Effector CD4-positive, alpha-beta T cell (primary cell): ENCODE measurements around the gene FARSB.
"Not testable (repeated sequence)": the region's sequence is repeated elsewhere in the genome, so short reads cannot be mapped to it uniquely, and the experiment has no call there.

Experiments
- DNase-seq: peaks from one replicate; pipeline ENCODE4 v3.0.0-alpha.2; 2020

Gene FARSB

DNA sequence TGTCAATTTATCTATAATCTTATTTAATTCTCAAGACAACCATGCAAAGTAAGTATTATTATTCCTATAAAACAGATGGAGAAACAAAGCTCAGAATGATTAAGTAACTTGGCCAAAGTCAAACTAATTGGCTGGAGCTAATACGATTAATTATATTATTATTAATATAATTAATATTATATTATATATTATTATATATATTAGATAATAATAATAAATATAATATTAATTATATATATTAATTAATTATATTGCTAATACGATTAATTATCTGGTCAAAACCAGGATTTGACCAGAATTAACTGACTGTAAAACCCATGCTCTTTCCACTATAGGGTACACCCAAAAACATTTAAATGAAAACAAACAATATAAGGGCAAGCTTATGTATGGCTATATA, 52.4 kb downstream of the FARSB start:
- DNase-seq: no peak

DNA sequence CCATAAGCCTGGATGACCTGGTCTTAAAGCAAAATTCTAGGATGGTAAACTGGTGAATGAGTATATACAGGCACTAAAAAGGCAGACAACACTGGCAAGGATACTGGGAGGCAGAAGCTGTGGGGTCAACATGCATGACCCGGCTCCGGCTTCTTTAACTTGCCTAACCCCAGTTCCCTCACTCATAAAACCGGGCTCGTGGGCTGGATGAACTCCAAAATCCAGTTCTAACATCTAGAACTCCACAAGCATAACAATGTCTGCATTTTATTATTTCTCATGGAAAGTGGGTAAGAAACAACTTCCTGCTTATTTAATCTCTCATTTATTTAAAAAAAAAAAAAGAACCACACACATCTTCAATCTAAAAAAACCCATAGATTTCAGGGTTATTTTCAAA, 57.3 kb downstream of the FARSB start:
- DNase-seq: no peak

DNA sequence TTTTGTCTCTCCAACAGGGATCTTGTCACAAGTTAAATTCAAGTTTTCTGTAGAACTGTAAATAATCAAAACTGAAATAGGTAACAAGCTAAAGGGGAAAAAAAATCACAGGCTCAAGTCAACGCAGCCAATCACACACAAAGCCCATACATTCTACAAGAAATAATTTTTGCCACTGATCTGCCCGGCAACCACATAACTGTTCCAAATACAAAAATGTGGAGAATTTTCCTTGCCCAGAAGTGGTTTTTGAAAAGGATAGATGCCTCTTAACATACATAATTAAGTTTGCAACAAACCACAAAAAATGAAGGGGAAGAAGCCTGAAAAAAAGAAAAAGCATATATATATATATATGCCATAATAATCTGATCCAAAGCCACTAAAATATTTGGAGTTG, 60.3 kb downstream of the FARSB start:
- DNase-seq: no peak

DNA sequence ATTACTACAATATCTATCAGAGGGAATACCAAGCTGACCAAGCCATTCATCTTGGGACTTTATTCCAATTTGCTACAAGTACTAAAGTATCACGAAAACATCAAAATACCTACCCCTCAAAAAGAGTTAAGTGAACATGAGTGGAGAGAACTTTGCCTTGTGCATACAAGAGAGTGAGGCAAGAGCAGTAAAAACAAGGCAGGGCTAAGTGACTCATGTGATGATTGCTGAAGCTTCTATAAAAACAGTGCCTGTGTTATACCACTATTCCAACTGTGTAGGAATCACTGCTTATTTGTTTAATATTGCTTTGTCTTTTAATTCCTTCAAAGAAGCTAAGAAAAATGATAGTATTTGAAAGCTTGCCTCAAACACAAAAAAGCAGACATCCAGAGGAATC, 61.2 kb downstream of the FARSB start:
- no peak for DNase-seq

DNA sequence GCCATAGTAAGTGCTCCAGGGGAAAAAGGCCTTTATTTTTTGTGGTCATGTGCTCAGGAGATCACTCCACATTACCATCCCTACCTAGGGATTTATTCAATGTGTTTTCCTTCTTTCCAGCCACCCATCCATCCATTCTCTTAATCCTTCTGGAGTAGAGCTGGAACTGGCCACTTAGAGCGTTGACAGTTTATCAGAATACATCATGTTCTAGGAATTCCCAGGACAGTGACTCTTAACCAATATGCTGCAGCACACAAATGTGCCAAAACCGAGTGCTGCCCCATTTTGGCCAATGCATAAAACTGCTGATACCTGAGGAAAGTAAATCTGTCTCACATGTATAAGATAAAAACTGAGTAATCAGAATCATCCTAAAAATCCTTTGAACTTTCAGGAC, 63.7 kb downstream of the FARSB start:
- DNase-seq: no peak

DNA sequence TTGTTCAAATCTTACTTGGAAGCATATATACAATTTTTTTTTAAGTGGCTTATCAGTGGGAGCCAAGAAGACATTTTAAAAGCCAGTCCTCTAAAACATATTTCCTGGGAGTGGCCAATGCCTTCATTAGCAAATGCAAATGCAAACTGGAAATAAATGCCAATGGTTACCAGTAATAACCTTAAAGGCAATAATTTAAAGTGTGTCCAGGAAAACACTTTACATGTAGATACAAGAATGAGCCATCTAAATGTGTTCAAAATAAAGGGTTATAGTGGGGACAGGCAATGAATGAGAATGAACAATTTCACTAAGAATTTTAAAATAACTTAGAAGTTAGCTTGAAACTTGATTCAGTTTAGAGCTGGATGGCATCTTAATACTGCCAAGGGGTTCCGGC, 64.2 kb downstream of the FARSB start:
- no peak for DNase-seq

DNA sequence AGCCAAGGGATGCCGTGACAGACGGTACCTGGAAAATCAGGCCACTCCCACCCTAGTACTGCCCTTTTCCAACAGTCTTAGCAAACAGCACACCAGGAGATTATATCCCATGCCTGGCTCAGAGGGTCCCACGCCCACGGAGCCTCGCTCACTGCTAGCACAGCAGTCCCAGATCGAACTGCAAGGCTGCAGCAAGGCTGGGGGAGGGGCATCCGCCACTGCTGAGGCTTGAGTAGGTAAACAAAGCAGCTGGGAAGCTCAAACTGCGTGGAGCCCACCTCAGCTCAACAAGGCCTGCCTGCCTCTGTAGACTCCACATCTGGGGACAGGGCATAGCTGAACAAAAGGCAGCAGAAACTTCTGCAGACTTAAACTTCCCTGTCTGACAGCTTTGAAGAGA, 71.3 kb downstream of the FARSB start:
- not testable (repeated sequence) for DNase-seq

DNA sequence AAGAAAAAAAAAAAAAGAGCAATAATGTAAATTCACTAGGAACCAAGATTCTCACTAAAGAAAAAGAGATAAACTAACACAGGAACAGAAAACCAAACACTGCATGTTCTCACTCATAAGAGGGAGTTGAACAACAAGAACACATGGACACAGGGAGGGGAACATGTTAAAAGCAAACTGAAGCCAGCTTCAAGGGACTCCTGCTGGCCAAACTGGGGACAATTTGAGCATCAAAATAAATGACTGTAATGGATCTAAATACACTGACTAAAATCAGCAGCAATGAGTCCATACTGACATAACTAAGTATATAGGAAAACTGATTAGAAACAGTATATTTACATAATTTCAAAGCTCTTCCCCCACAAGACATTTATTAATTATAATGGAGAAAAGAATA, 73.0 kb downstream of the FARSB start:
- no peak for DNase-seq

DNA sequence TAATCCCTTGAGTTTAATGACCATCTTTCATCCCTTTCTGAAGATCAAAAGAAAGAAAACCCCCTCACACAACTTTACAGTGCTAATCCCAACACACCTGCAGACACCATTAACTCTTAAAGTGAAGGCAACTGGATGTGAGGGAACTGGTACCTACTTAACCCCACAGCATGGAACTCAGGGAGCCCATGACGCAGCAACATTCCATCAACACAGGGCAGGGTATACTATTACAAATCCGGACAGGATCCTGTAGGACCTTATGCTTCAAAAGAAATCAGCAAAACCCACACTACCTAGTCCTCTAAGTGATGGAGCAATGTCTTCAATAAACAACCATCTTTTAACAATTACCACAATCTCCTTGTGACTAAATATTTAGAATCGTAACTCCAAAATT, 78.6 kb downstream of the FARSB start:
- DNase-seq: no peak

DNA sequence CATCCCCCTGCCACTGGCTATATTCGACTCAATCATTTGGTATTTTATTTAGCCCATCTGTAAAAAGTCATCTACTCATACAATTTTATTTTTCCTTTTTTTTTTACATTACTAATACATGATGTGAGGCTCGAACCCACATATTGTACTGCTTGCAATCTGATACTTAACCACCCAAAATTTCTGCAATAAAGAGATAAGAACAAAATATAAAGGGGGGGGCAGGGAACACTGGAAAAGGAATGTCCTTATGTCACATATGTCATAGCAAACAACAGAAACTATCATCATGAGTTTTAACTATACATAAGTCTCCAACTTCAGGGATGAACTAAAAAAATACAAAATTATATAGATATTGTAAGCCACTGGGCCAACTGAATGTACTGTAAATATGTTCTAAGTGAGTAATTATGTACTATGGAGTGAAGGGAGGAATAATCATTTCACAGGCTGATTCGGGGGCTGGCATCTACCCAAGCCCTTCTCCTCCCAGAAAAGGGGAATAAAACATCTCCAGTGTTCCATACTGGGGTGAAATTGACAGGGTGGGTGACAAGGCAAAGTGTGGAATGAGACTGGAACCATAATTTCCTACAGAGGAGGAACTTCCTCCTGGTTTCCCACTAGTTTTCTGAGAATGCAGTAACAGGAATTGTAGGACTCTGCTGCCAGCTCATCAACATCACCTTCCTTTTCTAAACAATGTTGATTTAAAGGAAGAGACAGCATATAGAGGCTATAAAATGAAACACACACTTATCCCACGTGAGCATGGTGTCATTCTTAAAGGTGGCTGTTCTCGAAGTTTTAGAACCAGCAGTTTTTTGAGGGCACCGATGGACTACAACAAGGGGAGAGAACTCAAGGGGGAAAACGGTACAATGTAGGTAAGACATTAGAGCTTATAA, 79.5 kb downstream of the FARSB start:
- DNase-seq: no peak

DNA sequence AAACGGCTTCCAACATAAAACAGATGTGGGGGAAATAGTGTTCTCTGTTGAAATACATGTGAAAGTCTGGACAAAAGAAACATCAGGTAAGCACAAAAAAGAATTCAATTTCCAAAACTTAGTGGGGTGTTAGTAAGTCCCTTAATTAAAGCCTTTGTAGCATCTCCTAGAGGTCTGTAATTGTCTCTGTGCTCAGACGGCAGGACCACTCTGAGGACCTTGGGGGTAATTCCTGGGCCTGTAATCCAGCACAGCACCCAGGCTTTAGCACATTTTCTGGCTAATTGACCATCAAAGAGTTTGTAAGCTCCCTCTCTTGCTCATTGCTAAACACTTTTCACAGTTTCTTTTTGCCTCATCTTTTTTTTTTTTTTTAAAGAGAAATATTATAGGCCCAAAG, 80.3 kb downstream of the FARSB start:
- DNase-seq: no peak

DNA sequence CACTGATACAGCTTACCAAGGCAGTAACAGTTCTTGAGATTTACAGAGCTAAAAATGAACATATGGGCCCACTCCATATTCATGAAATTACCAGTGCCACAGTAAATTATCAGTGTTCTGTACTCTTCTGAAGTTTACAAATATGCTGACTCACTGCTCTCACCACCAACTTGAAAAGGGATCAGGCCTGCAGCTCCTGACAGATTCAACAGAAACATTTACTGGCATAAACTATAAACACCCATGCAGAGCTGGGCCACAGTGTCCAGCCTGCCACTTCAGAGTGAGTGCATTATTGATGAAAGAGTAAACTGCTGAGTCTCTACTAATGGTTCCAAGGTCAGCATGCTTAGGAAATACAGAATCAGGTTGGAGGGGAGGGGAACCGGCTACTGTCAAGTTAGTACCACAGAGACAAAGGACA, 83.1 kb downstream of the FARSB start:
- no peak for DNase-seq

DNA sequence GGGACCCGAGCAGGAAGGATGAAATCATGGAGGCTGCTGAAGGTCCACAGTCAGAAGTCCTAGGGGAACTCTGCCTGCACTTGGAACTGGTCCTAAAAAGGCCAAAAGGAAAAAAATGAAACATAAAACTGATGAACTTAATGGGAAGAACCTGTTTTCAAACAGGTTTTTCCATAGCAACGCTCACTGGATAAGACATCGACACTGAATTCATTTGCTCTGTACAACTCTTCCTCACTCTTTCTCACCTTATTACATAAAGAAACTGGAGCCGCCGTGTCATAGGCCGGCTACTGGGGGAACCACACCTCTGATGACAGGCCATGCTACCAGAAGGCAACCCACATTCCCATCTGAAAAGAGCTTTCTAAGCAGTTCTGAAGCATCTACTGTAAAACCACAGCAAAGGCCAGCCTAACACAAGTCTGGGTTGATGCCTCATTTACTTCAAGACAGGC, 83.6 kb downstream of the FARSB start:
- DNase-seq: no peak

DNA sequence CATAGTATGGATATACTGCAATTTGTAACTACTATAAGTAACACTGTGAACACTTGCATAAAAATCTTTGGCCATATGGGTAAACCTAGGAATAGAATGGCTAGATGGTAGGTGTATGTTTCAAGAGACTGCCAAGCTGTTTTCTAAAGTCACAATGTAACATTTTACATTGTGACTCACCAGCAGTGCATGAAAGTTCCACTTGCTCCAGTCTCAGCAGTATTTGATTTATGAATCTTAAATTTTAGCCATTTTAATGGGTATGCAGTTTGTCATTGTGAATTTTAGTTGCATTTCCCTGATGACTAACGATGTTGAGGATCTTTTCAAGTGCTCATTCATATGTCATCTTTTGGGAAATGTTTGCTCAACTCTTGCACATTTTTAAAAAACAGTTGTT, 86.1 kb downstream of the FARSB start:
- DNase-seq: no peak

DNA sequence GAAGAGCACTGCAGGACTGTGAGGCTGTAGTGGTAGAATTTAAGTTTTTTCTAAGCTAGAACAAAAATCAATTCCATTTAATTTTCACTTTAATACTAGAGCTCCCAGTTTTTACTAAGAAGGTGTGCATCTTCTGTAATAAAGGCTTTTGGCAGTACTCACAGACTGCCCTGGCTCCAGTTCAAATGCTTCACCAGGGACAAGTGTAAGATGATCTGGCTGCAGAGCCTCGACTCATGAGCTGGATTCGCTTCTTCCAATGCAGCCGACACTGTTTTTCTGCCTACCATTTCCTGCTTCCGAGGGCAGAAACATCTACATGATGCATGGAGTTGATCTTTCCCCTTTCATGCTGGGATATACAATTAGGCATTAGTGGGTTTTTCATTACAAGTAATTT, 87.0 kb downstream of the FARSB start:
- no peak for DNase-seq

DNA sequence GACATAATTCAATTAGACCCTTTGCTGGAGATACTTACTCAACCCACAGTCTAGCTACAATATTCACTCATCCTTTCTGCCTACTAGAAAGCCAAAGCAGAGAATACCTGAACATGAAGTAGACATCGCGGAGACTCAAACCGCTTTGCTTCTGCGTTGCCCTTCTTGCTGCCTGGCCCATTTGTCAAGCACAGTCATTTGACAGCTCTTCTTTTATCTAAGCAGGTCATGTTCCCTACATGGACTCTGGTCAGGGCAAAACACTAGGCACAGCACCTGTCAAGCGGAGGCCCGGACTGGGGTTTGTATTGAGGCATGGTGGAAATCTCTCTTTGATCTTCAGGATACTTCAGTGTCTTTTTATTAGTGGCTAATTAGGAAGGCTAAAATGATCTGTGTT, 89.7 kb downstream of the FARSB start:
- DNase-seq: no peak

DNA sequence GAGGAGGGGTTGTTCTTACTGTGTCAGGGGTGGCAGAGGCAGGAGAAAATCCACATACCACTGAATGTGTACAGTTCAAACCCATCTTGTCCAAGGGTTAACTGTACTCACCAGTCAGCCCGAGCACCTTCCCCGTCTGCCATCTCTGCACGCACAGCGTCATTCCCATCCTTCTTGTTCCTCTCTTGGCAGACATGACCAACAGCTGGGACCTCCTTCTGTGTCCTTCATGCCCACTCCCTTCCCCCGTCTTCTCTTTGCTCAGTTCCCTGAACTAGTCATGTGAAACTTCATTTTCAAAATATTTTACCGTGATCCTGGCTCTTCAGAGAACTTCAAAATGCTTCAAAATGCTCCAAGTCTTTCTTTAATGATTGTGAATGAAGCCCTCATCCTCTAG, 92.0 kb downstream of the FARSB start:
- DNase-seq: no peak

DNA sequence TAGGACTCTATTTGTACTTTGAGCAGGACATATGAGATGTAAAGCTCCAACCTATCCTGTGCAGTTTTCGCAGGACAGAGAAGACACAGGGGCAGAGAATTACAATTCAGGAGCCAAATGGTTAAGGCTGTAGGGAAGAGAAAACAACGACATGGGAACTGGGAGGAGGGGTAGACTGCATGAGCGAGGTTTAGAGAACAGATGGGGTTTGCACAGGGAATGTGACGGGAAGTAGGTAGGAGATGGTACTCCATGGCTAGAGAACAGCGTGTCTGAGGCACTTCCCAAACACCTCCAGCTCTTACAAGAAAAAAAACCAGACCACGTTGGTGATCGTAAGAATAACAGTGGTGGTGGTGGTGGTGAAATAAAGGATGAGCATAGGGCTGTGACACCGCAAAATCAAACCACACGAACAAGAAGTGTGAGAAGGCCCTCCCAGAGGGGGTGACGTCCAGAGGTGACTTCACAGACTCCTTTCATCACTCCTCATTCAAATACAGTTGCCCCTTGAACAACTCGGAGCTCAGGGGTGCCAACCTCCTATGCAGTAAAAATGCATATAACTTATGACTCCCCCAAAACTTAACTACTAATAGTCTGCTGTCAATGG, 92.7 kb downstream of the FARSB start:
- no peak for DNase-seq

DNA sequence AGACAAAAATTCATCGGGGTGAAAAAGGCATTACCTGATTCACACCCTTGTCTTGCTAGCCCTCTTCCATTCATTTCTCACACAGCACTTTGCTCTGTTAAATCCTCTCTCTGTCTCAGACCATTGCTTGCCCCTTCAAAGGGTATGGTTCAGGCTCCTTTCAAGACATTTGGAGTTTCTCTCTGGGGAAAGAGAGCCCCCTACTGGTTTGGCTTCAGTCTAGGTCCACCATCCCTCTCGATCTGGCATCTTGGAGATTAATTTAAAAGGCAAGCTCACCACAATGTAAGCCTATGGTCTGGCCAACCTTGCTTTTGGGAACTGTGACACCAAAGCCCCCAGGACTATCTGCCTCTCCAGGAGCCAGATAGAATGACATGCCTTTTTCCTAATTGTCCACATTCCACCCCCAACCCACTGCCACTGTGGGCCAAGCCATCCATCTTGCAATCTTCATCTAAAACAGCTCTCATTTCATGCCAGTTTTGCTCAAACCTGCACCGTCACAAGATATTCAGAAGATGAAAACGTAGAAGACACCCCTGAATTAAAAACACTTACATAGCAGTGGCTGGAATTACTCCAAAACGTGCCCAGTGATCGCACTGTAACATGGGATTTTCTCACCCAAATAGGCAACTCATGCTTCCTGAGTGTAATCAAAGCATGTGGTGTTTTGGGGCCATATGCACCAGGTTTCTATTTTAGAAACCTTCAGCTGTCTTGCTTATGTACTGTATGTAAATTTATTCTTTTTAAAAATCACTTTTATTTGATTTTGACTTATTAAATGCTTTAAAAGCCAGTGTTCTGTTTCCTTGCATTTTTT, 93.9 kb downstream of the FARSB start:
- peak; percentile 20 for DNase-seq

DNA sequence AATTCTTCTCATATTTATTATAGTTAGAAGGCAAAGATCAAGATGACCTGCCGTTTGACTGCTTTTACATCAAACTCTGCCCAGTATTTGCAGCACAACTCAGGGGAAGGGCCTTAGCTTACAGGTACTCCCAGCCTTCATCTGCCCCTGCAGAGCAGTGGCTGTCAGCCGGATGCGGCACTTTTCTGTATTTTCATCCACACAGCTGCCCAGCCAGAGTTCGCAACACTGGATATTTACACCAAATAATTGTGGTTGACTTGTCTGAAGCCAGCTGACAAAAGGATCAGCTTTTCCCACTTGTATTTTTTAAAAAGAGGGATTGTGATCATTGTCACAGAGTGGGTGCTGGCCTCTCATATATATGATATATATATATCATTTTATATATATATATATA, 94.7 kb downstream of the FARSB start:
- no peak for DNase-seq

DNA sequence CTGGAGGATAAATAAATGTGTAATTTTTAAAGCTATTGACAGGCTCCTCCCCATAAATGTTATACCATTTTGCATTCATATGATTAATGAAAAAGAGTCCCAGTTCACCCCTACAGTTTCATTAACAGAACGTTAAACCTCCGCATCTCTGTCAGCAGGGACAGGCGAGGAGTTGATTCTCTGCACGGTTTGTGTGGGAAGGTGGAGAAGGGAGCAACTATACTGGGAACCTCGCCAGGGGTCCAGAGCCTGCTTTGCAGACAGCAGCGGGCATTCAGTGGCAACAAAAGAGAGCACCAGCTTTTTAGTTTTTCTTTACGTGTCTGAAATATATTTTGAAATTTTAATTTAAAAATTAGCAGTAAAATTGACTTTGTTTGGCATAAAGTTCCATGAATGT, 101.4 kb downstream of the FARSB start:
- DNase-seq: no peak

DNA sequence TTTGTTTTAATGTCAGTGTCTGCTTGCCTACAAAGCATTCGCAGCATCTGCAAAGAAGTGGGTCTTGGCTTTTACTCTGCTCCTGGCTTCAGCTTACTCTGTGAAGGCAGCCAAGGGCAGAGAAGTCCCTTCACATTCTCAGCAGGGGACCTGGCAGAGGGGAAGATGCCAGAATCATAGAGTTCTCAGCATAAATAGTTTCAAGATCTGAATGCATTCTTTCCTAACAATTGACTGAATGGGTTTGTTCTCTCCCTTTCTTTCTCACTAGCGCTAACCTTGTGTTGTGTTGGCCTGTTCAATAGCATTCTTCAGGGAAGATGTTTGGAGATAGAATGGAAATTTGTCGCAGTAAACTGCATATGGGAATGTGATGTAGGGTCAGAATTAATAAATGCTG, 106.9 kb downstream of the FARSB start:
- DNase-seq: no peak

DNA sequence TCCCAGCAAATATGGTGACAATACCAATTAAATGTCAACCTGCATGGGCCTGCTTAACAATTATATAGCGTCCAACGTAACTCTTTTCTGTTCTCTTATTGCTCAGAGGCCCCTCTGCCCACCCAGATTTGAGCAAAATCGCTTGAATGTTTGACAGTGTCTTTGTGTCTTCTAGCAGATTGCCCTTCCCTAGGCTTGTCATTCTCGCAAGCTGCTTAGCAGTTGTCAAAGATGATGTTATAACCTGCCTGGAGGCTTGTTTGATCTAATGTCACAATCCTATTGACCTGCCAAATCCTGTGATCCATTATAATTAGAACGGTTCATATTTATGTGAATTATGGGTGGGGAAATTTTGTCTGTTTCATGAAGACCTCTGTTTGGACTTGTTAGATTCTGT, 108.8 kb downstream of the FARSB start:
- no peak for DNase-seq
